COR-L47 (cell line): ENCODE data around the gene STK26.
"Not testable (repeated sequence)": the region's sequence is repeated elsewhere in the genome, so short reads cannot be mapped to it uniquely, and the experiment has no call there.

Experiments used
- DNase-seq: peaks from one replicate; lab custom pipeline; 2025; lab: John Stamatoyannopoulos, UW

STK26 gene

DNA sequence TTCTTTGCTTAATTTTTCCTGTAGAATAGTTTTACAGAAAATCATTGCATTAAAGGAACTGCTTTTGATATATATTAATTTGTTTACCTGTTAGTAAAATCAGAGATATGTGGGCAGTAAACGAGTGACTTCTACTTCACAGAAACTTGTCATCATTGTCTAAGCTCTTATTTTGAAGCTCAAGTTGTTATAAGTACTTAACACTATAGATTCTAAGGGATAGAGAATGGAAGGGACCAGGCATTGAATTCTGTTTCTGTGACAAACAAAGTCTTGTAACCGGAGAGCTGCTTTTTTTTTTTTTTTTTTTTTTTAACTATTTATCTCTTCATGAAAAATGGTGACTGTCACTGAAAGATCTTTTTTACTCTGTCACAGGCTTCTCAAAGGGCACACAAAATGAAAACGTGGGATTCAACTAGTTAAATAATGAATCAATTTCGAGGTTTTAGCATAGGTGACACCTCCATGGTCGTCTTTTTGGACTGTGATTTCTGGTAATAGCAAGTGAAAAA, 14.4 kb downstream of the STK26 start:
- no peak for DNase-seq

DNA sequence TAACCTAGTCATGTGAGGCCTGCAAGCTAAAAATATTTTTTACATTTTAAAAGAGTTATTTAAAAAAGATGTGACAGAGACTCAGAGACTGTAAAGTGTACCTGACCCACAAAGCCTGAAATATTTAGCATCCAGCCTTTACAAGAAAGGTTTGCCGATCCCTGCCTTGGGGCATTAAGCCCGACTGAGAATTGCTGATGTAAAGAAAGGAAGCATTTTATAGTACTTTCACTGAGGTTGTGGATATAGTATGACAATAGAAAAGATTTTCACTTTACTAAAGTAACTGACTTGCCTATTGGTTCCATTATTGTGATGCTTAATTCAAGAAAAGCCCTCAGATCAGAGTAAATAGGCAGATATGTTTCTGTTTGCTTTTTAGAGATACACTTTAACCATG, 17.0 kb downstream of the STK26 start:
- no peak for DNase-seq

DNA sequence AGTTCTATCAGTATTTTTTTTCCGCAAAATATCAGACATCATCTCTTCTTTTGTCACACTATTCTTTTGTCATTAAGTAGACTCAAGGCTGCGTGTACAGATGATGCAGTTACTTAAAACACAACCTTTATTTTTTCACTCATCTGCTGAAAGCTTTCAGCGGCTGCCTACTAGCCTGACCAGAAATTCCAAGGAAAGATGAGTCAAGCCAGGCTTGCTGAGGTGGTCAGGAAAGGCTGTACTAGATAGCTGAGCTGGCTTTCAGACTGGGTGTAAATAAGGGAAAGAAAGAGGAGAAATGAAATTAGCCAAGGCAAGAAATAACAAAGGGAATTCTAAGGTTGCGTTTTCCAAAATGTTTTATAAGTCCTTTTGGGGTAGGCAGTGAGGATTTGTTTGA, 17.9 kb downstream of the STK26 start:
- DNase-seq: no peak

DNA sequence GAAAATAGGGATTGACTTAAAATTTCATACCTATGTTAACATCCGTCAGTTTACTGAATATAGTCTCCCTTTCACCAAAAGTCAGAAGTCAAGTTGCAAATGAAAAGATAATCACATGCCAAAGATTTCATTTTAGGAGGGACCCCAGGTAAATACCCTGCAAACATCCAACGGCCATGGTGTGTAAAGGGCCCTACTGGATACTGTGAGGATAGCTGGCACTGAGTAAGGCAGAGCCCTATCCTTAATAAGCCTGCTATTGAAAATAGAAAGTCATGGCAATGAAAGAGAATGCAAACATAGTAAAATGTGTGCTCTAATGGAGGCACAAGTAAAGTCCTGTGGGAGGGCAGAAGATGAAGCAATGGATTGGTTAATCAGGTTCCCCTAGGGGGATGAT, 20.9 kb downstream of the STK26 start:
- no peak for DNase-seq

DNA sequence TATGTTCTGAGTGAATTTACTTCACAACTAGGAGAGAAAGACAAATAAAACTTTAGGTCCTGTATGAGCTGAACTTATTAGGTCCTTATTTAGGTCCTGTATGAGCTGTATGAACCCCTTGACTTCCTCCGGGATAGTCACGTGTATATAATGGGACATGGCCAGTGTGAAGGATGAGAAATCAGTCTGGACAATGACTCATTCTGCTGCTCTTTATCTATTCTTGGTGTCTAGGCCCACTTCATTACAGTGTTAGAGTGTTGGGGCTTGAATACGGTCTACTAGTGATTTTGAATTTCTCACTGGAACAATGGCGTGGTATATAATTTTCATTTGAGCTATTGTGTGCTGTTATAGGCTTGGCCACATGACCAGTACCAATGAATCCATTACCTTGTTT, 21.9 kb downstream of the STK26 start:
- DNase-seq: no peak

DNA sequence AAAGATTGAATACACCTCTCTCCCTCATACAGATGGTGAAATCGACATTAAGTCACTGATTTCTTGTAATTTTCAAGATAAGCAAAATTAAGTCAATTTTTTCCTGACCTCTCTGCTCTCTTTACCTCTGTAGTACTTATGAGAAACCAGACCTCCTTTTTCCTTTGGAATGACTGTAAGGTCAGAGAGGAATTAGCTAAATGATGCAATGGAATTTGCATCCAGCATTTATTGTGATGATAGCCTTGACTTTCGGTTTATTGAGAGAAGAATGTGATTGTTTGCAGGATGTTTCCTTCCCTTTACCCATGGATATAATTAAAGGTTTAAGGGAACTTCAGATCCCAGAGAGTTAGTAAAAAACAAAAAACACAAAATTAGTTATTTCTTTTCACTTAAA, 22.4 kb downstream of the STK26 start:
- no peak for DNase-seq

DNA sequence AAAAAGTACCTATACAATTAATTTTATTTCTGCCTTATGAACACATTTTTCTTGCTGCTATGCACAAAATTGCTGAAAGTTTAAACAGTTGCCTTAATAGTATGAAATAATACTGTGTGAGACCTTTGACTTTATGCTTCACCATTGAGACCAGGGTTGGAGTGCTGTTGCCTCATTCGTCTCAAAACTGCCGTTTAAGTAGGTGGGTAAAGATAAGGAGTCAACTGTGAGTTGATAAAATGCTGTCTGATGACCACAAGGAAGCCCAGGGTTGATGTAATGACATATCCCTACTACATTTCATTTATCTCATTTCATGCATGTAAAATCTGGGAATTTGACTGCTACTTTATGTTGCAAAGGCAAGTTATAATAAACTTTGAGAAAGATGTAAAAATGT, 23.4 kb downstream of the STK26 start:
- no peak for DNase-seq

DNA sequence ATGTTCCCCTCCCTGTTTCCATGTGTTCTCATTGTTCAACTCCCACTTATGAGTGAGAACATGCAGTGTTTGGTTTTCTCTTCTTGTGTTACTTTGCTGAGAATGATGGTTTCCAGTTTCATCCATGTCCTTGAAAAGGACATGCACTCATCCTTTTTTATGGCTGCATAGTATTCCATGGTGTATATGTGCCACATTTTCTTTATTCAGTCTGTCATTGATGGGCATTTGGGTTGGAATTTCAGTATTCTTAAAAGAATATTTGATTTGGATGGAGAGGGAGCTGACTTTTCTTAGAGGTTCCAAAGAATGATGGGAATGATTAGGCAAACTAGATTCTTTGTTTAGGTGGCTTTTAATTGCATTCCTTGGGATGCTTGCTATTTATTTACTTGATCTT, 28.7 kb downstream of the STK26 start:
- DNase-seq: not testable (repeated sequence)

DNA sequence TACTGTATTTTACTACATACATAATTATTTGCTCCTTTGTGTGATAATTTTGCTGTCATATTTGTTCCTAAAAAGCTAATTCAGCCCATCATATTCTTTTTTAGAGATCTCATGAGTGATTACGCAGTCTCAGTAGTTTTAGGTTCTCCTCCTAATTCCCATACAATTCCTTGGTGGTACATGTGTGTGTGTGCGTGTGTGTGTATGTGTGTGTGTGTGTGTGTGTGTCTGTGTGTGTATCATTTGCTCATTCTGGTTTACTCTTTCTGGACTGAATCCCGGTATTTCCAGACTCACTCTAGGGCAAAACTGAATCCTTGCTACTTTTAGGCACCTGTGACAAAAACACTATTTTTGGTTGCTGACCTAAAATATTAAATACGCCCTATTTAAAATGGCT, 34.9 kb downstream of the STK26 start:
- no peak for DNase-seq

DNA sequence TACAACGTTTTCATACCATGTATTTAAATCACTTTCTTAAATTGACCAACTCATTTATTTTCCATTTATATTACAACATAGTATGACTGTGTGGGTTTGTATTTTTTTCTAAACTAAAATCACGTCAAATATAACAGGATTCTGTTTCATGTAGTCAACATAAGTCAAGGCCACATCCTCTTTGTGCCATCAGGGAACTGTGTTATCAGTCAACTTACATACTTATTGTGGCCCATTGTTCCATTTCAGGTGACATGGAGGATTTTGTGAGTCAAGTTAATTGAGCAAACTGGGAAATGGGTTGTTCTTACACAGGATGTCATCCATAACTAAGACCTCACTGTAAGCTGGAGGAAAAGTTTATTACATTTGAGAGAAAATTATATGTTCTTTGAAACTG, 35.9 kb downstream of the STK26 start:
- DNase-seq: no peak

DNA sequence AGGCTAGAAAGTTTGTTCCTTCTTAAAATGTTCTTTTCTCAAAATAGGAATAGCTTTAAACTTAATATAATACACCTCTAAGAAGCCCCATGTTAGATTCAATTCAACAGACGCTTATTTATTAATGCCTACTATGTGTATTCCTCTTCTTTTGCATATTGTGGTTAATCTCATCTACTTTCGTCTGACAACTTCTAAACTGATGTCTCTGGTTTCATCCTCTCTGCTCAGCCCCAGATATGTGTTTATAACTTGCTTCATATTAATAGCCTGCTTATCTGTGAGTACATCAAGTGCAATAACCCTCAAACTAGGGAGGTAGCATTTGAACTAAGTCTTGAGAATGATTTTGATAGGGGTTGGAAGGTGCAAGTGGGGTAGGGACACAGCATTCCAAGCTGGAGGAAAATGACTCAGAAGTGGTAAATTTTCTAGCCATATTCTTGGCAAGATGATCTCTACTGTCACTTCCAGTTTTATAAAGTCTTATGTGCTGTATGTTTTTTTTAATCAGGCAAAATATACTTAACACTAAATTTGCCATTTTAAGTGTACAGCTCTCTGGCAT, 37.0 kb downstream of the STK26 start:
- DNase-seq: no peak

DNA sequence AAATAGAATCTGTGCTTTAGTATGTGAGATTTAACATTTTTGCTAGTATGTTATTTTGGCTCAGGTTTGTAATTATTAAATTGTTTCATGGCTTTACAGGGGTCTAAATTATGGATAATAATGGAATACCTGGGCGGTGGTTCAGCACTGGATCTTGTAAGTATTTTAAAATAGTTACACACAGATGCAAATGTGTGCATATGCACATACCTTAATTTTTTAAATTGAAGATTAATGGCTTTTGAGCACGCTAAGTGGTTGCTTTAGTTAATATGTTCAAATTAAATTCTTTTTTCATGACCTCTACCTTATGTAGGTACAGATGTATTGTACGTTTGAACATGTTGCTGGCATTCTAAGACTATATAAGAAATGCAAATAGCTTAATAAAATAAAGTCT, 40.2 kb downstream of the STK26 start:
- DNase-seq: no peak

DNA sequence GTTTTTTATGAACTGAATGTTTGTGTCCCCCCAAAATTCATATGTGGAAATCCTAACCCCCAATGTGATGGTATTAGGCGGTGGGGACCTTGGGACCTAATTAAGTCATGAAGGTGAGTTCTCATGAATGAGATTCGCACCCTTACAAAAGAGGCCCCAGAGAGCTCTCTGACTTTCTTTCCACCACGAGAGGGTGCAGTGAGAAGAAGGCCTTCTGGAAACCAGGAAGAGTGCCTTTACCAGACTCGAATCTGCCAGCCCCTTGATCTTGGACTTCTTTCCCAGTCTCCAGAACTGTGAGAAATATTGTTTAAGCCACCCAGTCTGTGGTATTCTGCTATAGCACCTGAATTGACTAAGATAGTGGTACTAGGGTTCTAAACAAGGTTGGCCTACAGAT, 40.8 kb downstream of the STK26 start:
- DNase-seq: no peak

DNA sequence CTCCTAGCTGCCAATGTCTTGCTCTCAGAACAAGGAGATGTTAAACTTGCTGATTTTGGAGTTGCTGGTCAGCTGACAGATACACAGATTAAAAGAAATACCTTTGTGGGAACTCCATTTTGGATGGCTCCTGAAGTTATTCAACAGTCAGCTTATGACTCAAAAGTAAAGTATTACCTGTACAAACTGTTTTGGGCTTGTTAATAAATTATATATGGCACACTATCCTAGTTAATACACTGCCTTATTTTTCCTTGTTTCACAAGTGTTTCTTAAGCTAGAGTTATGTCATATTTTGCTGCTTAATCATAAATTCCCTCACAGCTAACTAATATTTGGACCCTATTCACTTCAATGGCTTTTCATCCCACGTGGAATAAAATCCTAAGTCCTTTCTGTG, 45.3 kb downstream of the STK26 start:
- no peak for DNase-seq

DNA sequence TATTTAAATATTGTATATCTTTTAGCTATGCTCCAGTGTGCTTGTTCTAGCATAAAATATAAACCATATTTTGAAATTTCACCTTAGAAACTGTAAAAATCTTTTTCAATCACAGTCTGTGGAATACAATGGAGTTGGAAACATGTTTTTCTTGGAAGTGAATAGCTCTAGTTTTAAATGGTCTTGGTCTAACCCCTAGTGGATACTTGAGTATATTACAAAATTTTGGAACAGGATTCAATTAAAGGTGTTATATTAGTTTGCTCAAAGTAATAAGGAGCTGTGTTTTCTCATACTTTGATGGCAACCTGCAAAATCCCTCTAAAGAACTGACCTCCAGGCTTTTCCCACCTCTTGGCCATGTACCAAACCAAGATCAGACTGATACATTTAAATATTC, 48.2 kb downstream of the STK26 start:
- DNase-seq: no peak

DNA sequence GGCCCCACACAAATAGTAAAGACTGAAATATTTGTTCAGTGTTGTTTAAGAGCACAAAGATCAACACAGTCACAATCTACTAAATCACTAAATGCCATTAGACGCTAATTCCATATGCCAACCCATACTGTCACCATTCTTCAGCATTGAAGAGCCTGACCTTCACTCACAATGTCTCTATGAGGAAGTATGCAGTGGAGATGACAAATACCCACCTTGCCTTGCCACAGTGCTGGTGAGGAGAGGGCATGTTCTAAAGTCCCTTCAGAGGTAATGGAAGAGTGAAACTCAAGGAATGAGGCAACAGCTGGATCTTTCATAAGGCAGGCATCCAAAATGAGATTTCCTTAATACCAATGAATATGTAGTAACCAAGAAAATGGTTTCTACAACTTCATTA, 54.3 kb downstream of the STK26 start:
- DNase-seq: no peak

DNA sequence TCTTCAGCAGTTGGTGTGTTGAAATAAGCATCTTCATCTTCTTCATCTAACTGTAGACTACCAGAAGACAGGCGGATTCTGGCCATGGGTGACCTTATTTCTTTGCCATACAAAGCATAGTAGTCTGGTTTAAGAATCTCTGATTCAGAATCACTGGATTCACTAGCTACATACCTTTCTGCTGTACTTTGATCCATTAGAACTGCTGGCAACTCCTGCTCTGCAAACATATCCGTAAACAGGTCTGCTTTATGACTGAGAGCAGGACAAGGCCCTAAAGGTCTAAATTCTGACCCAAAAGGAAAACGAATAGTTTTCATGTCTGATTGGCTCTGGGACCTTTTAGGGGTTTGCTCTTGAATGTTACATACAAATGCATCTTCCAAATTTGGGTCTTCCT, 54.8 kb downstream of the STK26 start:
- DNase-seq: no peak

DNA sequence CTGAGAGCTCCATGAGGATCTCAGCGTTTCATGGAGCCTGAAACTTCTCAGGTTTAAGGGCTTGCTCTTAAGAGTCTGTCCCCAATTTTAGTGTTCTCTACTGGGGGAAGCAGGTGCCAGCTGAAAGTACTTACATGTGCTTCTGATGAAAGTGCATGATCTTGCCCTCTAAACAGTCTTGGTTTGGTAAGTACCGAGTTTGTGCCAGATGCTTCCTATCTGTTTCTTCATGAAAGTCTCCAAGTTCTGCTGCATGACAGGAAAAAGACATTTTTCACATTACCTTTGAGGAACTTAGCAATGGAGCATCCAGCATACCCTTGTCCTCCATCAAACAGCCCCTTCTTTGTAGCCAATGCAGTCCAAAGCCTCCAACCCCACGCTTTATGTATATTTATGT, 62.7 kb downstream of the STK26 start:
- DNase-seq: no peak

DNA sequence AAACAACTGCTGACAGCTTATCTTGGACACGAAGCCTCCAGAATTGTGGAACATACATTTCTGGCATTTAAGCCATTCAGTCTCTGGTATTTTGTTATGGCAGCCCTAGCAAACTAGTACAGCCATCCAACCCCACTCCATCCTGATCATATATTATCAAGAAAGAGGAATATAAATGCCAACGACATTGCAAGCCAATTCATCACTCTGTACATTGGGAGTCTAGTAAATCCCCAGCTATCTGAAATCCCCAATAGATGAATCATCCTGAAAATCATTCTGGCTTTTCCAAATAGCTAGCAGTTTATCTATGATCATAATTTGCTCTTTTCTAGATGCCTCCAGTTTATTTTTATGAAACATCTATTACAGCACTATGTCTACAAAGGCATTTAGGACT, 63.6 kb downstream of the STK26 start:
- DNase-seq: no peak

DNA sequence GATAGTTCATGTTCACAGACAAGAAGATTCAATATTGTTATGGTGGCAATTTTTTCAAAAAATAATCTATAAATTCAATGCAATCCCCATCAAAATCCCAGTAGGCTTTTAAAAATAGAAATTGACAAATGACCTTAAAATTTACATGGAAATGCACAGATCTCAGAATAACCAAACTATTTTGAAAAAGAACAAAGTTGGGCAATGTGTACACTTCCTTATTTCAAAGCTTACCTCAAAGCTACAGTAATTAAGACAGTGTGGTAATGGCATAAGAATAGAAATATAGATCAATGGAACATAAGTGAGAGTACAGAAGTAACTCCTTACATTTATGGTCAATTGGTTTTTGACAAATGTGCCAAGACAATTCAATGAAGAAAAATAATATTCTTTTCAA, 65.8 kb downstream of the STK26 start:
- DNase-seq: no peak

DNA sequence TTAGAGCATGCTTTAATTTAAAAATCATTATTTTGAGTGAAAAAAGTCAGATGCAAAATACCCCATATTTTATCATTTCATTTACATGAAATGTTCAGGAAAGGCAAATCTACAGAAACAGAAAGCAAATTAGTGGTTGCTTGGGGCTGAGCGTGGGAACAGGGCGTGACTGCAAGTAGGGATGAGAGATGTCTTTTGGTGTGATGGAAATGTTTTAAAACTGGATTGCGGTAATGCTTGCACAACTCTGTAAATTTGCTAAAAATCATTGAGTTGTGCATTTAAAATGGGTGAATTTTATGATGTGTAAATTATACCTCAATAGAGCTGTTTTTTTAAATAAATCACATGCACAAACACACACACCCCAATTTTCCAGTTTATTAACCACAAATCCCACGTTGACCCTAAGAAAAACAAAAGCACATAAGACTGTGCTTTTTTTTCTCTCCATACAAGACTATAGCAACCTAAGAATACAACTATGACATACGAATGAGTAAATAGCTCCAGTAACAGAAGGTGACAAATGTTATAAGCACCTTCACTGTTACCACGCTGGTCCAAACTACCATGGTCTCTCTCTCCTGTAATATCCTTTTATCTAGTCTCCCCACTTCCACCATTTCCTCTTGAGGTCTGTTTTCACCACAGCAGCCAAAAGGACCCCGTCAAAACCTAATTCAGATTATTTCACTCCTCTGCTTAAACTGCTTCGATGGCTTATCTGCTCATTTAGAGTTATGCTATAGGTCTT, 67.5 kb downstream of the STK26 start:
- DNase-seq: no peak

DNA sequence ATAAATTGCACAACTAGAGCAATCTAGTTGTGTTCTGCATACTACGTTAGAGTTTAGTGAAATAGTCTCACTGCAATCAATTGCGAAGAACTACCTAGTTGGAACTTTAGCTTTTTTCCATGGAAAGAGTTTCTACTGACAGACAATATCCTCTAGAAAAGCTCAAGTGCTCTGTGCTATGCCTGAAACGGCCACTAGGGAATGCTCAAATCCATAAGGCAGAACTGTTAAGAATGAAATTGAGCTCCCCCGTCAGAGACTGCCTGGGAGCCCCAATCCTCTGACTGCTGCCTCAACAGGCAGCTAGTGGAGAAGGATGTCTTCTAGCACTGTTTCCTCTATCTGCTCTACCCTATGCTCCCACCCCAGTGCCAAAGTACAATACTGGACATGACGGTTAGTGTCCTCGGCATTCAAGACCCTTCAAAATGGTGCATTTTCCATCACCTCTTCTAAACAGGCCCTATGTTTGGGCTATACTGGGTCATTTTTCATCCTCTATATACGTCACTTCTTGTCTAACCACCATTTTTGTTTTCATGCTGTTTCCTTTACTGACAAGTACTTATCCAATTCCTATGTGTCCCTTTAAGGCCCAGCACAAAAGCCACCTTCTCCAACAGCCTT, 69.5 kb downstream of the STK26 start:
- peak; percentile 57 for DNase-seq

DNA sequence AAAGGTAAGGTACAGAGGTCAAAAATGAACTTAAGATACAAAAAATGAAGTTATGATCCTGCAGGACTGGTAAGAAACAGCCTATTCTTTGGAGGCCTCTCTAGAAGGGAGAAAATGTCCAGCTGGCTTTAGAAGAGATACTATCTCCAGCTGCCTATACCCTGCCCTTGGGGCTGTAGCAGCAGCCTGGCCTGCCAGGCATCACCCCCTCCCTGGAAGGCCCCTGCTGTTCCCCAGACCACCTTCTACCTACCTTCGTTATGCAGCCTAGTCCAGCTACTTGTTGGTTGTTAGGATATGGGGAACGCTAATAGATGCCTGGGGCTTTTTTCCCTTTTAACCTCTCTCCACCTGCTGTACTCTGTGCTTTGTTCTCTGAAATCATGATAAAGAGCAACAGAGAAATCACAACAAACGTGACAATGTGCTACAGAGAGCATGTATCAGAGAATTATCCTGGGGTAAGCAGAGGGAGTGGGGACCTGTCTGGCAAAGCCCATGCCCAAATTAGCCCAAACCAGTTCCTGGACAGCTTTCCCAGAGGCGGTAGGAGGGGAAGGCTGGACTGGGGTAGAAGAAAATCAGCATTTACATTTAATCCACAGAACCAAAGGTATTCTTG, 70.2 kb downstream of the STK26 start:
- DNase-seq: no peak
